ENCODE measurements around the gene NTRK3. TPM values are rescaled to one million over a fixed set of nuclear protein-coding genes. Genes with fewer than 3 reads are reported as not detected.

The NTRK3 gene
- total RNA-seq, 2 experiments from 2014 or later: not detected

GRCh38 chr15:88106074-88106473 lies 150.5 kb downstream of the NTRK3 start:
- ATAC-seq (no peak), DNase-seq (no peak)
- Mint-ChIP-seq H3K27me3 (no peaks in the 10 kb centered on the region), H3K36me3 (ENCODE audit: low read depth) (no peaks in the 10 kb centered on the region), H3K4me3 (no peak overlapping the region), H3K9me3 (no peaks in the 10 kb centered on the region), H3K4me1 (ENCODE audit: low read depth) (no peaks in the 10 kb centered on the region), H3K27ac (no peak overlapping the region)
- ChIA-PET CTCF (no interaction called here), POLR2A (no interaction called here)
- TF ChIP-seq, protein P1, sequence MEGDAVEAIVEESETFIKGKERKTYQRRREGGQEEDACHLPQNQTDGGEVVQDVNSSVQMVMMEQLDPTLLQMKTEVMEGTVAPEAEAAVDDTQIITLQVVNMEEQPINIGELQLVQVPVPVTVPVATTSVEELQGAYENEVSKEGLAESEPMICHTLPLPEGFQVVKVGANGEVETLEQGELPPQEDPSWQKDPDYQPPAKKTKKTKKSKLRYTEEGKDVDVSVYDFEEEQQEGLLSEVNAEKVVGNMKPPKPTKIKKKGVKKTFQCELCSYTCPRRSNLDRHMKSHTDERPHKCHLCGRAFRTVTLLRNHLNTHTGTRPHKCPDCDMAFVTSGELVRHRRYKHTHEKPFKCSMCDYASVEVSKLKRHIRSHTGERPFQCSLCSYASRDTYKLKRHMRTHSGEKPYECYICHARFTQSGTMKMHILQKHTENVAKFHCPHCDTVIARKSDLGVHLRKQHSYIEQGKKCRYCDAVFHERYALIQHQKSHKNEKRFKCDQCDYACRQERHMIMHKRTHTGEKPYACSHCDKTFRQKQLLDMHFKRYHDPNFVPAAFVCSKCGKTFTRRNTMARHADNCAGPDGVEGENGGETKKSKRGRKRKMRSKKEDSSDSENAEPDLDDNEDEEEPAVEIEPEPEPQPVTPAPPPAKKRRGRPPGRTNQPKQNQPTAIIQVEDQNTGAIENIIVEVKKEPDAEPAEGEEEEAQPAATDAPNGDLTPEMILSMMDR (IDR thresholded peaks at IDR 0.05): no peak
- intact Hi-C loops (cut with micrococcal nuclease): no loop called here

- ATAC-seq (no peak), DNase-seq (no peak)
- Mint-ChIP-seq H3K36me3 (ENCODE audit: low read depth) (no peaks in the 10 kb centered on the region), H3K27me3 (no peaks in the 10 kb centered on the region), H3K9me3 (no peaks in the 10 kb centered on the region), H3K4me1 (ENCODE audit: low read depth) (no peaks in the 10 kb centered on the region), H3K27ac (no peak overlapping the region), H3K4me3 (no peak overlapping the region)
- TF ChIP-seq, protein P1 (IDR thresholded peaks at IDR 0.05): no peak
- ChIA-PET POLR2A (interaction anchor here (1.2 kb wide), 1 partner anchor 12 kb away, joined by 3 read pairs; no protein-coding TSS in a partner anchor), CTCF (no interaction called here)
- intact Hi-C loops (cut with micrococcal nuclease): no loop called here
Observed at GRCh38 chr15:88104357-88104756, 152.2 kb downstream of the NTRK3 start.

DNA sequence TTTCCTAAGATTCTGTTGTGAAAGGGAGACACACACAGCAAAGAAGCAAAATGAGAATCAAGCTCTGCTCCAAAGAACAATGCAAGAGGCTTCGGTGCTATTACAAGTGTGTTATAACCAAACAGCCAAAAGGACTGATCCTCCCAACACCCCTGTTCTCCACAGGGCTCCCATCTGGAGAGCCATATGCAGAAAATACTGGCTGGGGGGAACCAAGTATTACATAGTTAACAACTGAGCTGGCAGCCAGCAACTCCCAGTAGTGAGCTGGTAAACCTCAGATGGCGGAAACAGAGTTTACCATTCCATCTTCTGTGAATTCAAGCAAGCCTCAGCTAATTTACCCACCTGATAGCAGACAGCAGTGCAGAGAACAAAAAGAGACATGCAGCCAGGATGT lies 156.4 kb downstream of the NTRK3 start:
- Mint-ChIP-seq H3K4me3 (no peak overlapping the region), H3K27me3 (peaks cover 1% of the 10 kb centered on the region), H3K36me3 (ENCODE audit: low read depth) (no peaks in the 10 kb centered on the region), H3K27ac (no peak overlapping the region), H3K4me1 (ENCODE audit: low read depth) (no peaks in the 10 kb centered on the region), H3K9me3 (no peaks in the 10 kb centered on the region)
- ATAC-seq: no peak
- TF ChIP-seq, protein P1 (IDR thresholded peaks at IDR 0.05): no peak
- no peak for DNase-seq
- intact Hi-C loops (cut with micrococcal nuclease): no loop called here
- CTCF ChIA-PET: no interaction called here
- POLR2A ChIA-PET: no interaction called here

DNA sequence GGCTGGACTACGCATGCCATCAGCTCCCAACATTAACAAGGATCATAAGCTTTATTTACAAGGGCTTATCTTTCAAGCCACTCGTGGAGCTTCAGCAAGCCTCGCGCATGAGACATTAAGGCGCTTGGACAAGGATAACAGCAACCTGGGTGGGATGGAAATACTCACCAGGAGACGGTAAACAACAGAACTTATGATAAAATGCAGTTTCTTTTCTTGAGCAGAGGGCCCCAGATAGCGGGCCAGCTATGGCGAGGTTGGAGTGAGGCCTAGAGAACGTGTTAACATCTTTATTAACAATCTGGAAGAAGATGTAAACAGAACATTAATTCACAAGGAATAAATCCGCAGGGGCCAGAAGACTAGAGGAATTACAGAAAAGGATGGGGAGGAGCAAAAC lies 158.2 kb downstream of the NTRK3 start:
- DNase-seq (no peak), ATAC-seq (no peak)
- ChIA-PET POLR2A (no interaction called here), CTCF (no interaction called here)
- peaks cover 1% of the 10 kb centered on the region for H3K27me3 Mint-ChIP-seq
- H3K36me3 Mint-ChIP-seq (ENCODE audit: low read depth): no peaks in the 10 kb centered on the region
- no peak overlapping the region for H3K27ac Mint-ChIP-seq
- TF ChIP-seq, protein P1 (IDR thresholded peaks at IDR 0.05): no peak
- H3K9me3 Mint-ChIP-seq: no peaks in the 10 kb centered on the region
- H3K4me3 Mint-ChIP-seq: no peak overlapping the region
- H3K4me1 Mint-ChIP-seq (ENCODE audit: low read depth): no peaks in the 10 kb centered on the region
- intact Hi-C loops (cut with micrococcal nuclease): no loop called here

DNA sequence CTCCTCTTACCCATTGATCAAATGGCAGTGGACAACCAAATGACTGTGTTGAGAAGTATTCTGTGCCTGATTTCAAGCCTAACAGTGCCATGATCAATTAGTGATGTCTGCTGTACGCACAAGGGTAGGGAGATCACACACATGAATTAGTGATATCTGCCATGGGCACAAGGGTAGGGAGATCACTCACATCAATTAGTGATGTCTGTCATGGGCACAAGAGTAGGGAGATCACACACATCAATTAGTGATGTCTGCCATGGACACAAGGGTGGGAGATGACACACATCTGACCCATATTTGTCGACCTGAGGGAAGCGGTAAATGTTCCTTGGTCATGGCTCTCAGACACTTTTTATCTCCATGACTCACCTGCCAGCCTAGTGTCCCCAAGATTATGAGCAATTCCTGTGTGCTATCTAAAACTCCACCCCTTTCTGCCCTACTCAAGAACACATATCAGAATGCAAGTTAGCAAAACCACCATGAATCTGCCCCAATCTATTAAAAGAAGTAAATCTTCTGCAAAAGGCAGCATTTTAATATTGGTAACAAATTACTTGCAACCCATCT lies 165.0 kb downstream of the NTRK3 start:
- TF ChIP-seq, protein P1 (IDR thresholded peaks at IDR 0.05): no peak
- H3K27me3 Mint-ChIP-seq: peaks cover 2% of the 10 kb centered on the region

More for the DNA sequence above, 165.0 kb downstream of the NTRK3 start:
- H3K4me3 Mint-ChIP-seq: no peak overlapping the region
- no peak overlapping the region for H3K27ac Mint-ChIP-seq
- no peaks in the 10 kb centered on the region for H3K36me3 Mint-ChIP-seq (ENCODE audit: low read depth)
- ChIA-PET POLR2A (interaction anchor here (1.0 kb wide), 1 partner anchor 12 kb away, joined by 3 read pairs; no protein-coding TSS in a partner anchor), CTCF (no interaction called here)
- DNase-seq (no peak), ATAC-seq (no peak)
- peaks cover 4% of the 10 kb centered on the region for H3K9me3 Mint-ChIP-seq
- H3K4me1 Mint-ChIP-seq (ENCODE audit: low read depth): no peaks in the 10 kb centered on the region
- intact Hi-C loops (cut with micrococcal nuclease): no loop called here
